Heart left ventricle (tissue), 16 donors: ENCODE measurements around the gene MS4A12. TPM values are rescaled to one million over a fixed set of nuclear protein-coding genes. Genes with fewer than 3 reads are reported as not detected.
"Not testable (repeated sequence)": the region's sequence is repeated elsewhere in the genome, so short reads cannot be mapped to it uniquely, and the experiment has no call there.

ENCODE experiments used
- ATAC-seq, 4 donors: fragments of 200-7000 bp; cut with Tn5 transposase; one replicate each; pipeline ENCODE4 v1.9.1; 2020 to 2022; ENCODE audit warnings: moderate library complexity in 4 of 4, mild to moderate bottlenecking in 3 of 4, moderate number of reproducible peaks in 1 of 4
- DNase-seq, 5 donors: peaks; one replicate each; pipeline ENCODE4 v3.0.0-alpha.2; 2020
- H3K27ac ChIP-seq, 12 donors: fragments of 200-600 bp; sonication (generic) in 4 of 12; one replicate each; pipeline versions ENCODE4 v1.5.0 to v1.8.0; 2016 to 2022; ENCODE audit warnings: mild to moderate bottlenecking in 2 of 12
- H3K27me3 ChIP-seq, 9 donors: fragments of 200-600 bp; sonication (generic) in 2 of 9; one replicate each; pipeline versions ENCODE4 v1.5.1 to v1.8.0; 2016 to 2022; ENCODE audit warnings: mild to moderate bottlenecking in 3 of 9
- H3K36me3 ChIP-seq, 9 donors: fragments of 200-600 bp; sonication (generic) in 2 of 9; one replicate each; pipeline versions ENCODE4 v1.5.0 to v1.8.0; 2018 to 2022; ENCODE audit warnings: mild to moderate bottlenecking in 2 of 9
- H3K4me1 ChIP-seq, 12 donors: fragments of 200-600 bp; sonication (generic) in 4 of 12; one replicate each; pipeline versions ENCODE4 v1.5.0 to v1.8.0; 2016 to 2022; ENCODE audit warnings: mild to moderate bottlenecking in 3 of 12
- H3K4me3 ChIP-seq, 12 donors: fragments of 200-600 bp; sonication (generic) in 4 of 12; one replicate each; pipeline versions ENCODE4 v1.5.0 to v1.8.0; 2017 to 2022; ENCODE audit warnings: mild to moderate bottlenecking in 9 of 12, moderate library complexity in 4 of 12
- H3K9me3 ChIP-seq, 12 donors: fragments of 200-600 bp; sonication (generic) in 4 of 12; one replicate each; pipeline versions ENCODE4 v1.5.0 to v1.8.0; 2016 to 2022; ENCODE audit warnings: mild to moderate bottlenecking in 1 of 12
- CTCF ChIP-seq, 12 donors: fragments of 200-600 bp; sonication (generic) in 4 of 12; IDR thresholded peaks; one replicate each; pipeline versions ENCODE4 v1.5.0 to v1.8.0; 2018 to 2022; ENCODE audit warnings: antibody characterized with exemption in 12 of 12, mild to moderate bottlenecking in 5 of 12
- POLR2A ChIP-seq, 2 donors: fragments of 450-650 bp; IDR thresholded peaks; one replicate each; pipeline ENCODE4 v1.6.1; 2017; ENCODE audit warnings: antibody characterized with exemption in 2 of 2, mild to moderate bottlenecking in 2 of 2, moderate library complexity in 2 of 2
- WGBS, 4 donors: extraction: QIAGEN DNeasy Blood & Tissue Kit in 2 of 4; methylation state at CpG; one replicate each; pipeline versions ENCODE4 v1.1.5 to v1.1.7; 2013 to 2018; 5-methylcytosine and 5-hydroxymethylcytosine counted together
- intact Hi-C, 10 donors: fragments of 100-400 bp; cut with DNase I; formaldehyde crosslinking; loops; one replicate each; pipeline versions ENCODE4 v1.11.1 to v1.14.2; 2022
- polyA plus RNA-seq, 2 donors: library from polyadenylated mRNA; stranded (reverse); fragments of 200-250 nt; gene quantifications; one replicate each; pipeline ENCODE4 v1.2.3, GENCODE V29; 2013
- total RNA-seq, 9 donors: library from RNA; depleted of rRNA in 2 of 9; stranded (reverse); fragments of >200 nt in 2 of 9; fragmentation: NEBNext Ultra II Directional in 3 of 9; extraction: Animal tissue kit (Norgen Biotek cat#: 25700) in 3 of 9; gene quantifications; one replicate each; pipeline versions ENCODE4 v1.1.0 to v1.2.4, GENCODE V29; 2016 to 2023
- donor health status: ischemic (EF 13 %, LVEDD 7.1; RV severe dilation, severe dysfunction).
- donor health status: healthy with polysubstance abuse.
- donor health status: DM: no; HTN: yes; CAD: no.
- donor health status: DM: no; HTN: no; CAD: no.
- donor health status: ischemic (EF 25% LVEDD 6.9; RV normal size, moderate dysfunction).
- donor health status: ischemic (EF 25% LVEDD 5.7; RV mildly dilated, moderate dysfunction).
- donor health status: healthy.
- donor health status: DM: yes; HTN: yes; CAD: no.
- donor health status: ischemic (EF 35%, LVEDD 5.7; RV mildly dilated, moderate dysfunction).
- donor health status: nonischemic (EF 11% LVEDD 7.7; RV severe dilation, severe dysfunction).
- donor health status: DM: yes; HTN: yes; CAD: no.
- donor health status: PGD.
- donor health status: ischemic (EF 29% LVEDD 5.4; RV normal size, mild dysfunction).
- donor health status: nonischemic (EF 23%, LVEDD 6.1; RV moderate dilation, normal function).

Gene MS4A12
- total and polyA plus RNA-seq, 11 donors: not detected

GRCh38 chr11:60528465-60528864 is 35.9 kb downstream of the MS4A12 start:
- Histone ChIP-seq H3K4me1 (peaks cover 0 to 3% (median 0%) of the 10 kb centered on the region in 12 donors), H3K9me3 (peaks cover 0 to 12% (median 0%) of the 10 kb centered on the region in 12 donors), H3K27ac (no peak overlapping the region), H3K27me3 (no peaks in the 10 kb centered on the region), H3K36me3 (no peaks in the 10 kb centered on the region), H3K4me3 (no peak overlapping the region)
- 28 to 40% (median 29%) methylated on average over 1 of the region's 1 CpG for WGBS, 4 donors
- no peak for ATAC-seq
- DNase-seq: no peak
- intact Hi-C loops: no loop called here
- TF ChIP-seq CTCF (IDR thresholded peaks at IDR 0.05): no peak
- TF ChIP-seq POLR2A (IDR thresholded peaks at IDR 0.05): no peak

- Histone ChIP-seq H3K4me1 (peaks cover 0 to 3% (median 0%) of the 10 kb centered on the region in 12 donors), H3K9me3 (peaks cover 0 to 12% (median 0%) of the 10 kb centered on the region in 12 donors), H3K36me3 (no peaks in the 10 kb centered on the region), H3K27me3 (no peaks in the 10 kb centered on the region), H3K4me3 (no peak overlapping the region), H3K27ac (no peak overlapping the region)
- 3 to 10% (median 4%) methylated on average over 1 of the region's 1 CpG for WGBS, 4 donors
- intact Hi-C loops: no loop called here
- DNase-seq (no peak), ATAC-seq (no peak)
- TF ChIP-seq POLR2A (IDR thresholded peaks at IDR 0.05): no peak
- TF ChIP-seq CTCF (IDR thresholded peaks at IDR 0.05): no peak
These were observed 36.4 kb downstream of the MS4A12 start for GRCh38 chr11:60528934-60529333.

- H3K4me3 ChIP-seq: no peak overlapping the region
- intact Hi-C loops: no loop called here
- TF ChIP-seq CTCF (IDR thresholded peaks at IDR 0.05): no peak
- no peak for TF ChIP-seq POLR2A (IDR thresholded peaks at IDR 0.05)
- H3K27me3 ChIP-seq: no peaks in the 10 kb centered on the region
- H3K4me1 ChIP-seq: peaks cover 0 to 3% (median 0%) of the 10 kb centered on the region in 12 donors
- H3K27ac ChIP-seq: no peak overlapping the region
- peaks cover 0 to 12% (median 0%) of the 10 kb centered on the region in 12 donors for H3K9me3 ChIP-seq
- WGBS, 4 donors: 79 to 96% (median 92%) methylated on average over 3 of the region's 3 CpGs
- no peaks in the 10 kb centered on the region for H3K36me3 ChIP-seq
- ATAC-seq (no peak), DNase-seq (no peak)
These were observed 38.0 kb downstream of the MS4A12 start for GRCh38 chr11:60530454-60531100.

GRCh38 chr11:60532383-60532782 is 39.8 kb downstream of the MS4A12 start:
- 89 to 95% (median 90%) methylated on average over 13 to 18 of the region's 18 CpGs; no CpG with 5 or more reads in 1 of the 4 donors for WGBS, 4 donors
- H3K4me3 ChIP-seq, H3K36me3 ChIP-seq, H3K27ac ChIP-seq, intact Hi-C loops, DNase-seq, H3K27me3 ChIP-seq, ATAC-seq, H3K4me1 ChIP-seq: not testable (repeated sequence)
- peaks cover 0 to 12% (median 0%) of the 10 kb centered on the region in 12 donors for H3K9me3 ChIP-seq

GRCh38 chr11:60538627-60539026 is 46.0 kb downstream of the MS4A12 start:
- H3K27me3 ChIP-seq, intact Hi-C loops, ATAC-seq, DNase-seq, H3K36me3 ChIP-seq, H3K4me1 ChIP-seq, H3K27ac ChIP-seq, H3K4me3 ChIP-seq: not testable (repeated sequence)
- H3K9me3 ChIP-seq: peaks cover 0 to 10% (median 0%) of the 10 kb centered on the region in 12 donors
